Chondrocyte (in vitro differentiated cells): ENCODE measurements around the gene BET1L. TPM values are rescaled to one million over a fixed set of nuclear protein-coding genes. Genes with fewer than 3 reads are reported as not detected.
A peak's percentile ranks its signal among the peaks of the same experiment; 100 is the strongest.
"Not testable (repeated sequence)": the region's sequence is repeated elsewhere in the genome, so short reads cannot be mapped to it uniquely, and the experiment has no call there.

Source experiments
- DNase-seq: peaks from one replicate; pipeline ENCODE4 v3.0.0; 2021; ENCODE audit warnings: mixed read lengths, low spot score
- H3K27ac Mint-ChIP-seq: one replicate; pipeline ENCODE4 v1.8.0; 2021; ENCODE audit warnings: mild to moderate bottlenecking, moderate library complexity, mixed read lengths; ENCODE audit not compliant: unreplicated experiment
- H3K27me3 Mint-ChIP-seq: 2 replicates; pipeline ENCODE4 v1.8.0; 2021; ENCODE audit warnings: low read depth, mixed read lengths
- H3K36me3 Mint-ChIP-seq: 2 replicates; pipeline ENCODE4 v1.8.0; 2021; ENCODE audit warnings: low read depth, mixed read lengths
- H3K4me1 Mint-ChIP-seq: 2 replicates; pipeline ENCODE4 v1.8.0; 2021; ENCODE audit warnings: low read depth, mild to moderate bottlenecking, mixed read lengths
- H3K4me3 Mint-ChIP-seq: one replicate; pipeline ENCODE4 v1.8.0; 2021; ENCODE audit warnings: mild to moderate bottlenecking, moderate library complexity, mixed read lengths; ENCODE audit not compliant: unreplicated experiment
- H3K9me3 Mint-ChIP-seq: 2 replicates; pipeline ENCODE4 v1.8.0; 2021; ENCODE audit warnings: low read depth, mixed read lengths
- CTCF ChIP-seq: fragments of 200-600 bp; sonication (generic); IDR thresholded peaks from 2 replicates; pipeline ENCODE4 v1.5.0; 2021; ENCODE audit warnings: antibody characterized with exemption, mild to moderate bottlenecking, moderate library complexity
- total RNA-seq: library from RNA; stranded (reverse); gene quantifications from 3 replicates; pipeline ENCODE4 v1.2.1, GENCODE V29; 2021

Gene BET1L
- total RNA-seq, 1 donor from 2014 or later, result 59.6 TPM

GRCh38 chr11:198236-198806 lies 8.9 kb downstream of the BET1L start:
- Mint-ChIP-seq H3K27ac (no peak overlapping the region), H3K9me3 (no peaks in the 10 kb centered on the region), H3K4me3 (no peak overlapping the region), H3K4me1 (peaks cover 5% of the 10 kb centered on the region), H3K36me3 (peaks cover 5% of the 10 kb centered on the region), H3K27me3 (no peaks in the 10 kb centered on the region)
- peak; percentile 70 for DNase-seq
- TF ChIP-seq CTCF, result no peak

- Mint-ChIP-seq H3K36me3 (peaks cover 5% of the 10 kb centered on the region), H3K27ac (no peak overlapping the region), H3K27me3 (no peaks in the 10 kb centered on the region), H3K4me3 (no peak overlapping the region), H3K4me1 (peaks cover under 1% of the 10 kb centered on the region), H3K9me3 (no peaks in the 10 kb centered on the region)
- TF ChIP-seq CTCF, result no peak
- DNase-seq, result no peak
Measured at GRCh38 chr11:197741-198235, 9.4 kb downstream of the BET1L start.

- no peak overlapping the region for H3K27ac Mint-ChIP-seq
- peak; percentile 72 for DNase-seq
- no peak overlapping the region for H3K4me3 Mint-ChIP-seq
- H3K36me3 Mint-ChIP-seq, result peaks cover 3% of the 10 kb centered on the region
- no peaks in the 10 kb centered on the region for H3K4me1 Mint-ChIP-seq
- no peak for TF ChIP-seq CTCF
- no peaks in the 10 kb centered on the region for H3K9me3 Mint-ChIP-seq
- no peaks in the 10 kb centered on the region for H3K27me3 Mint-ChIP-seq
Measured at GRCh38 chr11:196786-197731, 10.1 kb downstream of the BET1L start.

- not testable (repeated sequence) for H3K36me3 Mint-ChIP-seq, H3K27me3 Mint-ChIP-seq, H3K27ac Mint-ChIP-seq, H3K9me3 Mint-ChIP-seq, H3K4me1 Mint-ChIP-seq, H3K4me3 Mint-ChIP-seq
- DNase-seq, result peak; percentile 44
Measured at GRCh38 chr11:193481-193880, 13.7 kb downstream of the BET1L start.

GRCh38 chr11:192674-193128 lies 14.5 kb downstream of the BET1L start, which contains the start of gene SCGB1C1:
Gene SCGB1C1 (plus strand): TSS chr11:193078. CDS start chr11:193100, 22 bp downstream.
- DNase-seq, H3K4me3 Mint-ChIP-seq, H3K36me3 Mint-ChIP-seq, H3K4me1 Mint-ChIP-seq, H3K27ac Mint-ChIP-seq, H3K27me3 Mint-ChIP-seq, H3K9me3 Mint-ChIP-seq: not testable (repeated sequence)
